Hepatocyte (in vitro differentiated cells): ENCODE data around the gene SEMA4C. TPM values are rescaled to one million over a fixed set of nuclear protein-coding genes. Genes with fewer than 3 reads are reported as not detected.

Experiments used
- DNase-seq: peaks from one replicate; pipeline ENCODE4 v3.0.0-alpha.2; 2016; ENCODE audit warnings: low spot score
- H2AFZ ChIP-seq: fragments of 200-600 bp; sonication (generic); 2 replicates; pipeline ENCODE4 v1.6.0; 2016; ENCODE audit warnings: antibody characterized with exemption, mild to moderate bottlenecking
- H3K27ac ChIP-seq: fragments of 200-600 bp; sonication (generic); 2 replicates; pipeline ENCODE4 v1.5.1; 2016; ENCODE audit warnings: mild to moderate bottlenecking
- H3K27me3 ChIP-seq: fragments of 200-600 bp; sonication (generic); 2 replicates; pipeline ENCODE4 v1.6.1; 2016
- H3K36me3 ChIP-seq: fragments of 200-600 bp; sonication (generic); replicated peaks from 2 replicates; pipeline ENCODE4 v1.5.1; 2016; ENCODE audit warnings: low read depth; ENCODE audit not compliant: insufficient read depth
- H3K4me1 ChIP-seq: fragments of 200-600 bp; sonication (generic); 2 replicates; pipeline ENCODE4 v1.5.1; 2016; ENCODE audit warnings: mild to moderate bottlenecking, moderate library complexity; ENCODE audit not compliant: insufficient read depth
- H3K4me2 ChIP-seq: fragments of 200-600 bp; sonication (generic); 2 replicates; pipeline ENCODE4 v1.6.0; 2016
- H3K4me3 ChIP-seq: fragments of 200-600 bp; sonication (generic); 2 replicates; pipeline ENCODE4 v1.5.1; 2016; ENCODE audit warnings: mild to moderate bottlenecking
- H3K79me2 ChIP-seq: fragments of 200-600 bp; sonication (generic); 2 replicates; pipeline ENCODE4 v1.6.0; 2017; ENCODE audit warnings: mild to moderate bottlenecking
- H3K9me2 ChIP-seq: fragments of 200-600 bp; sonication (generic); replicated peaks from 2 replicates; pipeline ENCODE4 v1.6.0; 2017; ENCODE audit warnings: mild to moderate bottlenecking; ENCODE audit not compliant: insufficient read depth
- H3K9me3 ChIP-seq: fragments of 200-600 bp; sonication (generic); 2 replicates; pipeline ENCODE4 v1.5.1; 2016; ENCODE audit warnings: low read depth, mild to moderate bottlenecking
- H4K20me1 ChIP-seq: fragments of 200-600 bp; sonication (generic); 2 replicates; pipeline ENCODE4 v1.6.0; 2016; ENCODE audit warnings: mild to moderate bottlenecking; ENCODE audit not compliant: insufficient read depth, poor library complexity, severe bottlenecking
- CTCF ChIP-seq: fragments of 200-600 bp; sonication (generic); IDR thresholded peaks from 2 replicates; pipeline ENCODE4 v1.5.1; 2016; ENCODE audit warnings: antibody characterized with exemption, mild to moderate bottlenecking; ENCODE audit not compliant: poor library complexity
- EZH2 ChIP-seq: fragments of 200-600 bp; sonication (generic); IDR thresholded peaks from 2 replicates; pipeline ENCODE4 v1.6.1; 2016; ENCODE audit warnings: antibody characterized with exemption, mild to moderate bottlenecking, borderline replicate concordance
- EZH2phosphoT487 ChIP-seq: fragments of 200-600 bp; sonication (generic); IDR thresholded peaks from one replicate; pipeline ENCODE4 v1.6.1; 2018; ENCODE audit warnings: antibody characterized with exemption, mild to moderate bottlenecking, low read depth, moderate library complexity; ENCODE audit not compliant: unreplicated experiment, severe bottlenecking
- WGBS: methylation state at CpG from one replicate; pipeline ENCODE4 v1.1.6; 2016; ENCODE audit warnings: low lambda C conversion rate; ENCODE audit errors: missing lambda C conversion rate; 5-methylcytosine and 5-hydroxymethylcytosine counted together
- polyA plus RNA-seq: library from polyadenylated mRNA; unstranded; fragments of >200 nt; fragmentation: Nextera tagmentation; extraction: Ambion mirVana; gene quantifications from 2 replicates; pipeline ENCODE4 v1.2.1, GENCODE V29; 2016
- total RNA-seq: library from RNA; depleted of rRNA; stranded (reverse); fragments of >200 nt; gene quantifications from 2 replicates; pipeline ENCODE4 v1.2.3, GENCODE V29; 2014

Gene SEMA4C
- total and polyA plus RNA-seq, 2 experiments from 2014 or later, result 28.6 to 37.5 TPM

GRCh38 chr2:96903815-96904214 lies 33.9 kb upstream of the SEMA4C start:
- H3K4me2 ChIP-seq, result no peak overlapping the region
- no peaks in the 10 kb centered on the region for H3K36me3 ChIP-seq
- no peak for DNase-seq
- no peak overlapping the region for H2AFZ ChIP-seq
- 93% methylated on average over 7 of the region's 7 CpGs for WGBS
- H3K4me3 ChIP-seq, result no peak overlapping the region
- H3K9me3 ChIP-seq, result no peaks in the 10 kb centered on the region
- no peaks in the 10 kb centered on the region for H3K79me2 ChIP-seq
- H3K27ac ChIP-seq, result no peak overlapping the region
- TF ChIP-seq CTCF, result no peak
- no peak for TF ChIP-seq EZH2
- TF ChIP-seq EZH2phosphoT487, result no peak
- H3K4me1 ChIP-seq, result peaks cover 24% of the 10 kb centered on the region
- H3K27me3 ChIP-seq, result no peaks in the 10 kb centered on the region
- H4K20me1 ChIP-seq, result no peaks in the 10 kb centered on the region
- H3K9me2 ChIP-seq, result no peaks in the 10 kb centered on the region

GRCh38 chr2:96903318-96903717 lies 33.4 kb upstream of the SEMA4C start:
- no peaks in the 10 kb centered on the region for H3K27me3 ChIP-seq
- no peak overlapping the region for H3K4me3 ChIP-seq

GRCh38 chr2:96900237-96900636 lies 30.4 kb upstream of the SEMA4C start:
- TF ChIP-seq CTCF (no peak), EZH2 (no peak), EZH2phosphoT487 (no peak)
- Histone ChIP-seq H3K4me2 (no peak overlapping the region), H3K9me3 (no peaks in the 10 kb centered on the region), H3K4me3 (no peak overlapping the region), H4K20me1 (no peaks in the 10 kb centered on the region), H3K36me3 (no peaks in the 10 kb centered on the region), H3K4me1 (peaks cover 18% of the 10 kb centered on the region), H3K9me2 (no peaks in the 10 kb centered on the region), H3K27ac (no peak overlapping the region), H3K79me2 (no peaks in the 10 kb centered on the region), H2AFZ (no peak overlapping the region), H3K27me3 (no peaks in the 10 kb centered on the region)
- WGBS, result 92% methylated on average over 10 of the region's 10 CpGs
- DNase-seq, result no peak

More at GRCh38 chr2:96903318-96903717, 33.4 kb upstream of the SEMA4C start:
- no peak overlapping the region for H2AFZ ChIP-seq
- TF ChIP-seq EZH2 (no peak), CTCF (no peak), EZH2phosphoT487 (no peak)
- peaks cover 24% of the 10 kb centered on the region for H3K4me1 ChIP-seq
- H3K36me3 ChIP-seq, result no peaks in the 10 kb centered on the region
- H3K27ac ChIP-seq, result no peak overlapping the region
- no peak for DNase-seq
- no peaks in the 10 kb centered on the region for H3K79me2 ChIP-seq
- no peaks in the 10 kb centered on the region for H3K9me2 ChIP-seq
- H3K4me2 ChIP-seq, result no peak overlapping the region
- WGBS, result 82% methylated on average over 6 of the region's 7 CpGs
- H4K20me1 ChIP-seq, result no peaks in the 10 kb centered on the region
- no peaks in the 10 kb centered on the region for H3K9me3 ChIP-seq

GRCh38 chr2:96899413-96899741 lies 29.5 kb upstream of the SEMA4C start:
- WGBS, result 91% methylated on average over 4 of the region's 4 CpGs
- DNase-seq, result no peak
- H3K27ac ChIP-seq, result no peak overlapping the region
- no peak overlapping the region for H2AFZ ChIP-seq
- no peaks in the 10 kb centered on the region for H3K9me2 ChIP-seq
- H3K4me2 ChIP-seq, result no peak overlapping the region
- no peaks in the 10 kb centered on the region for H3K36me3 ChIP-seq
- no peak for TF ChIP-seq CTCF
- no peak for TF ChIP-seq EZH2phosphoT487
- no peak for TF ChIP-seq EZH2
- no peak overlapping the region for H3K4me3 ChIP-seq
- peaks cover 22% of the 10 kb centered on the region for H3K4me1 ChIP-seq
- H3K27me3 ChIP-seq, result no peaks in the 10 kb centered on the region
- H3K79me2 ChIP-seq, result no peaks in the 10 kb centered on the region
- no peaks in the 10 kb centered on the region for H3K9me3 ChIP-seq
- H4K20me1 ChIP-seq, result no peaks in the 10 kb centered on the region
